GM12865 (cell line): Measurements from ENCODE around the gene KPNA3.

Experiments used
- DNase-seq: peaks from one replicate; pipeline ENCODE4 v3.0.0; 2010; ENCODE audit warnings: low read depth
- H3K4me3 ChIP-seq: 2 replicates; pipeline ENCODE4 v1.5.1; 2011; ENCODE audit warnings: mild to moderate bottlenecking, low read depth, low read length, control low read depth
- CTCF ChIP-seq: IDR thresholded peaks from 2 replicates; pipeline ENCODE4 v1.5.1; 2011; ENCODE audit warnings: low read length, control low read depth, low read depth, inconsistent platforms; ENCODE audit not compliant: insufficient read depth; ENCODE audit errors: missing control alignments

The KPNA3 gene

GRCh38 chr13:49651570-49652354 is 140.7 kb downstream of the KPNA3 start:
- no peak overlapping the region for H3K4me3 ChIP-seq
- no peak for DNase-seq
- no peak for TF ChIP-seq CTCF

- no peak for DNase-seq
- no peak for TF ChIP-seq CTCF
- H3K4me3 ChIP-seq: no peak overlapping the region
Measured at GRCh38 chr13:49649963-49650312, 142.5 kb downstream of the KPNA3 start.
